Pancreas (tissue), 10 donors: Measurements from ENCODE around the gene PPP2R1A. TPM values are rescaled to one million over a fixed set of nuclear protein-coding genes. Genes with fewer than 3 reads are reported as not detected.

ENCODE experiments used
- ATAC-seq, 4 donors: fragments of 200-7000 bp; cut with Tn5 transposase; one replicate each; pipeline versions ENCODE4 v1.8.0 to v1.9.1; 2020; ENCODE audit warnings: mild to moderate bottlenecking in 4 of 4, moderate library complexity in 4 of 4
- DNase-seq, 6 donors: peaks; one replicate each; pipeline ENCODE4 v3.0.0-alpha.2; 2020
- FAIRE-seq: peaks from 2 replicates; lab custom pipeline; 2012; peaks lifted over from hg19 to GRCh38; lab: Jason Lieb, UNC
- H3K27ac ChIP-seq, 4 donors: fragments of 200-600 bp; sonication (generic); 1 replicate in 3 of 4; 2 replicates in 1 of 4; pipeline versions ENCODE4 v1.5.0 to v1.8.0; 2020
- H3K27me3 ChIP-seq, 4 donors: fragments of 200-600 bp; one replicate each; pipeline ENCODE4 v1.8.0; 2021
- H3K36me3 ChIP-seq, 3 donors: fragments of 200-600 bp; sonication (generic) in 1 of 3; one replicate each; pipeline versions ENCODE4 v1.5.0 to v1.8.0; 2020 to 2021
- H3K4me1 ChIP-seq, 3 donors: fragments of 200-600 bp; one replicate each; pipeline ENCODE4 v1.8.0; 2021
- H3K4me3 ChIP-seq, 4 donors: fragments of 200-600 bp; sonication (generic) in 2 of 4; one replicate each; pipeline versions ENCODE4 v1.5.0 to v1.8.0; 2020 to 2021
- H3K9me3 ChIP-seq, 4 donors: fragments of 200-600 bp; one replicate each; pipeline ENCODE4 v1.8.0; 2021
- WGBS, 2 donors: extraction: QIAGEN DNeasy Blood & Tissue Kit; methylation state at CpG; one replicate each; pipeline ENCODE4 v1.1.7; 2013; 5-methylcytosine and 5-hydroxymethylcytosine counted together
- intact Hi-C, 3 donors: fragments of 100-400 bp; cut with DNase I; formaldehyde crosslinking; loops; one replicate each; pipeline versions ENCODE4 v1.11.1 to v1.14.2; 2022
- polyA plus RNA-seq, 2 donors: library from polyadenylated mRNA; stranded (reverse); fragments of 200-250 nt; gene quantifications; one replicate each; pipeline ENCODE4 v1.2.3, GENCODE V29; 2013
- total RNA-seq, 6 donors: library from RNA; stranded (reverse); fragmentation: NEBNext Ultra II Directional in 4 of 6; extraction: Animal tissue kit (Norgen Biotek cat#: 25700) in 4 of 6; gene quantifications; one replicate each; pipeline versions ENCODE4 v1.2.1 to v1.2.4, GENCODE V29; 2021 to 2023
- TF ChIP-seq, protein P1 (sequence below), 4 donors: fragments of 200-600 bp; sonication (generic) in 3 of 4; IDR thresholded peaks; one replicate each; pipeline versions ENCODE4 v1.5.0 to v1.8.0; 2021; ENCODE audit warnings: antibody characterized with exemption in 4 of 4
- donor health status: healthy with polysubstance abuse.
- donor health status: DM: no; HTN: no; CAD: no; lungs with moderate emphysema.
- donor health status: DM: no; HTN: no; CAD: no.
- donor health status: control.
- donor health status: control.
- donor health status: Bipolar disorder and iron deficiency.
- donor health status: DM: yes; HTN: yes; CAD: no.
- donor health status: DM: no; HTN: no; CAD: no.
- donor health status: DM: no; HTN: no; CAD: no.
- donor health status: DM: yes; HTN: yes; CAD: no.

The PPP2R1A gene
- total and polyA plus RNA-seq, 8 donors, result 70.9 to 119 (median 99.1) TPM

DNA sequence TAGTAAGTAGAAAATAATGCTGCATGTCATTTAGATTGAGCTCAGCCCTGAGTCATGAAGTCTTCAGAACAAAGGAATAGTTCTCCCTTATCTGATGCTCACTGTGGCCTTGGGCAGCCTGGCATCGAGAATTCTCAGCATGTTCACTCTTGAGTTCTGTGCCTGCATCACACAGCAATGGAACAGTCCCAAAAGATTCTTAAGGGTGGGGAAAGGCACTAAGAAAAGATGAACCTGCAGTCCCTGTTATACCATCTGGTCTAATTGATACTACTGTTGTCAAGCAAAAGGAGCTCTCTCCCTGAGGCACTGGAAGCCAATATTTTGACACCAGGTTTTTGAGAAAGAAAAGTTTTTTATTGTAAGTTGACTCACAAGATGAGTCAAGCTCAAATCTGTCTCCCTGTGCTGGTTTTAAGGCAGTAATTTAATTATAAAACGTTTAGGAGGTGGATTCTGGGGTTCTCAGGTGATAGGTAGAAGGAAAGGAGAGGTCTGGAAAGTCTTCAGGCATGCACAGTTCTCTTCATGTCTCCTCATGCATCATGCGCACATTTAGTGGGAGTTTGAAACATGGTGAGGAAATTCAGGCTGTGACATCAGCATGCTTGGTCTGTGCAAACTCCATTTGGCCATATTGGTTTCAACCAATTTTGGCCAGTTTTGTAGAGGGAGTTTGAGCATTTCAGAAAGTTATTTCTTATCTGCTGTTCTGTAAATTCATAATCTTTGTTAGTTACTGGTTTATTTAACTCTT is 41.5 kb downstream of the PPP2R1A start:
- H3K27me3 ChIP-seq, result no peaks in the 10 kb centered on the region
- H3K4me3 ChIP-seq, result no peak overlapping the region
- no peak overlapping the region for H3K27ac ChIP-seq
- no peaks in the 10 kb centered on the region for H3K4me1 ChIP-seq
- TF ChIP-seq, protein P1, sequence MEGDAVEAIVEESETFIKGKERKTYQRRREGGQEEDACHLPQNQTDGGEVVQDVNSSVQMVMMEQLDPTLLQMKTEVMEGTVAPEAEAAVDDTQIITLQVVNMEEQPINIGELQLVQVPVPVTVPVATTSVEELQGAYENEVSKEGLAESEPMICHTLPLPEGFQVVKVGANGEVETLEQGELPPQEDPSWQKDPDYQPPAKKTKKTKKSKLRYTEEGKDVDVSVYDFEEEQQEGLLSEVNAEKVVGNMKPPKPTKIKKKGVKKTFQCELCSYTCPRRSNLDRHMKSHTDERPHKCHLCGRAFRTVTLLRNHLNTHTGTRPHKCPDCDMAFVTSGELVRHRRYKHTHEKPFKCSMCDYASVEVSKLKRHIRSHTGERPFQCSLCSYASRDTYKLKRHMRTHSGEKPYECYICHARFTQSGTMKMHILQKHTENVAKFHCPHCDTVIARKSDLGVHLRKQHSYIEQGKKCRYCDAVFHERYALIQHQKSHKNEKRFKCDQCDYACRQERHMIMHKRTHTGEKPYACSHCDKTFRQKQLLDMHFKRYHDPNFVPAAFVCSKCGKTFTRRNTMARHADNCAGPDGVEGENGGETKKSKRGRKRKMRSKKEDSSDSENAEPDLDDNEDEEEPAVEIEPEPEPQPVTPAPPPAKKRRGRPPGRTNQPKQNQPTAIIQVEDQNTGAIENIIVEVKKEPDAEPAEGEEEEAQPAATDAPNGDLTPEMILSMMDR (IDR thresholded peaks at IDR 0.05), result no peak
- H3K9me3 ChIP-seq, result no peaks in the 10 kb centered on the region
- peak in 2 of 4 donors; percentile 25 to 33 for ATAC-seq
- H3K36me3 ChIP-seq, result peaks cover 5 to 21% (median 6%) of the 10 kb centered on the region in 3 donors
- WGBS, 2 donors, result 45 to 50% methylated on average over 3 of the region's 3 CpGs
- DNase-seq, result no peak
- intact Hi-C loops, result no loop called here
- FAIRE-seq, result no peak

DNA sequence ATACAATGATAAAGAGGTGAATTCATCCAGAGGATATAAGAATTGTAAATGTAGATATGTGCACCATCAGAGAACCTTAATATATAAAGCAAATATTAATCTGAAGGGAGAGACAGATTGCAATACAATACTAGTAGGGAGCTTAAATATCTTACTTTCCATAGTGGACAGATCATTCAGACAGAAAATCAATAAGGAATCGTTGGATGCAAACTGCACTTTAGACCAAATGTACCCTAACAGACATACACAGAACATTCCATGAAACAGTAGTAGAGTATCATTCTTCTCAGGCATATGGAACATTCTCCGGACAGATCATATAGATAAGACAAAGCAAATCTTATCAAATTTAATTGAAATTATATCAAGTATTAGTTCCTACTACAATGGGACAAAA is 44.6 kb downstream of the PPP2R1A start:
- no peaks in the 10 kb centered on the region for H3K36me3 ChIP-seq
- 15 to 21% methylated on average over 2 of the region's 2 CpGs for WGBS, 2 donors
- no peaks in the 10 kb centered on the region for H3K4me1 ChIP-seq
- intact Hi-C loops, result no loop called here
- DNase-seq (no peak), FAIRE-seq (no peak), ATAC-seq (no peak)
- TF ChIP-seq, protein P1 (IDR thresholded peaks at IDR 0.05), result no peak
- no peaks in the 10 kb centered on the region for H3K27me3 ChIP-seq
- H3K9me3 ChIP-seq, result no peaks in the 10 kb centered on the region
- no peak overlapping the region for H3K4me3 ChIP-seq
- no peak overlapping the region for H3K27ac ChIP-seq

DNA sequence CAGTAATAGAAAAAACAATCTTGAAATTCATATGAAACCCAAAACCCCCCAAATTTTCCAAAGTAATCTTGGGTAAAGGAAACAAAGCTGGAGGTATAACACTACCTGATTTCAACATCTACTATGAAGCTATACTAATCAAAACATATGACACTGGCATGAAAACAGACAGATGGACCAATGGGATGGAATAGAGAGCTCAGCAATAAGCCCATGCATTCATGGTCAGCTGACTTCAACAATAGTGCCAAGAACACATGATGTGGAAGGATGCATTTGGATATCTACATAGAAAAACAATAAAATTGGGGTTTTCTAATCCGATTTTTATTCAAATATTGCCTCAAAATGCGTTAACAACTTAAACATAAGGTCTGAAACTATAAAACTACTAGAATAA is 47.3 kb downstream of the PPP2R1A start:
- intact Hi-C loops, result loop anchor here in 1 of 3 donors (5.0 kb wide), 1 partner anchor 100 kb away; the partner anchor contains the start of gene ZNF616
- no peaks in the 10 kb centered on the region for H3K4me1 ChIP-seq
- no peaks in the 10 kb centered on the region for H3K27me3 ChIP-seq
- DNase-seq (no peak), ATAC-seq (no peak), FAIRE-seq (no peak)
- TF ChIP-seq, protein P1 (IDR thresholded peaks at IDR 0.05), result no peak
- no peaks in the 10 kb centered on the region for H3K36me3 ChIP-seq
- WGBS, 2 donors, result 43 to 51% methylated on average over 2 of the region's 2 CpGs
- no peak overlapping the region for H3K27ac ChIP-seq
- H3K9me3 ChIP-seq, result no peaks in the 10 kb centered on the region
- no peak overlapping the region for H3K4me3 ChIP-seq

DNA sequence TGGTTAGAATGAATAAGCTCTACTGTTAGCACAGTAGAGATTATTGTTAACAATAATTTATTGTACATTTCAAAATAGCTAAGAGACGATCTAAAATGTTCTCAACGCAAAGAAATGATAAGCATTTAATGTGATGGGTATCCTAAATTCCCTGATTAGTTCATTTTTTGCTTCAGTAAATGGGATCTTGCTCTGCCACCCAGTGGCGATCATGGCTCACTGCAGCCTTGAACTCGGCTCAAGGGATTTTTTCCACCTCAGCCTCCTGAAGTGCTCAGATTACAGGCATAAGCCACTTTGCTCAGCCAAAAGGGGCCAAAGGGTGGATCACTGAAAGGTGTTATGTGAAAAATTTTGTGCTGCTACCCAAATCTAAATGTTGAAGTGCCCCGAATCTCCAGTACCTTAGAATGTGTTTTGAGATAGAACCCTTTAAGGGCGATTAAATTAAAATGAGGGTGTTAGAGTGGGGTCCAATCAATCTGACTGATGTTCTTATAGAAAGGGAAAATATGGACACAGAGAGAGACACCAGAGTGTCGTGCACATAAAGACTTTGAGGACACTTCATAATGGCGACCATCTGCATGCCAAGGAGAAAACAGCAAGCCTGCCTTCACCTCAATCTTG is 48.0 kb downstream of the PPP2R1A start:
- Histone ChIP-seq H3K9me3 (no peaks in the 10 kb centered on the region), H3K4me3 (no peak overlapping the region), H3K27ac (no peak overlapping the region), H3K4me1 (no peaks in the 10 kb centered on the region), H3K27me3 (no peaks in the 10 kb centered on the region), H3K36me3 (no peaks in the 10 kb centered on the region)
- FAIRE-seq (peak; percentile 68), DNase-seq (peak in 5 of 6 donors; percentile 16 to 69 (median 42)), ATAC-seq (peak; percentile 73 to 98 (median 91))
- intact Hi-C loops, result loop anchor here in 1 of 3 donors (5.0 kb wide), 1 partner anchor 101 kb away; the partner anchor contains the start of gene ZNF616
- WGBS, 2 donors, result 8 to 10% methylated on average over 8 of the region's 8 CpGs
- TF ChIP-seq, protein P1 (IDR thresholded peaks at IDR 0.05), result peak; percentile 64 to 84 (median 80)
